Stimulated activated CD4-positive, alpha-beta T cell treated with anti-CD3 and anti-CD28 coated beads, Interleukin-4, amount 100 ng/mL, for 24 hours (primary cell): Measurements from ENCODE around the gene XXYLT1.
"Not testable (repeated sequence)": the region's sequence is repeated elsewhere in the genome, so short reads cannot be mapped to it uniquely, and the experiment has no call there.

ENCODE experiments used
- DNase-seq: peaks from one replicate; pipeline ENCODE4 v3.0.0-alpha.2; 2020

XXYLT1 gene

GRCh38 chr3:195057716-195058115 is 213.2 kb downstream of the XXYLT1 start:
- DNase-seq = no peak

GRCh38 chr3:195056506-195056905 is 214.5 kb downstream of the XXYLT1 start:
- DNase-seq = no peak

- DNase-seq = no peak
These were observed 216.6 kb downstream of the XXYLT1 start for GRCh38 chr3:195054311-195054710.

GRCh38 chr3:195052939-195053338 is 218.0 kb downstream of the XXYLT1 start:
- DNase-seq = no peak

DNA sequence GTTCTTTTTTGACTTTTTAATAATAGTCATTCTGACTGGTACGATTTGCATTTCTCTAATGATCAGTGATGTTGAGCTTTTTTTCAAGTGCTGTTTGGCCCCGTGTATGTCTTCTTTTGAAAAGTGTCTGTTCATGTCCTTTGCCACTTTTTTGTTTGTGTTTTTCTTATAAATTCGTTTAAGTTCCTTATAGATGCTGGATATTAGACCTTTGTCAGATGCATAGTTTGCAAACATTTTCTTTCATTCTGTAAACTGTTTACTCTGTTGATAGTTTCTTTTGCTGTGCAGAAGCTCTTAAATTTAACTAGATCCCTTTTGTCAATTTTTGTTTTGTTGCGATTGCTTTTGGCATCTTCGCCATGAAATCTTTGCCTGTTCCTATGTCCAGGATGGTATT is 220.7 kb downstream of the XXYLT1 start:
- not testable (repeated sequence) for DNase-seq

GRCh38 chr3:195048059-195048905 is 222.7 kb downstream of the XXYLT1 start:
- DNase-seq = no peak

DNA sequence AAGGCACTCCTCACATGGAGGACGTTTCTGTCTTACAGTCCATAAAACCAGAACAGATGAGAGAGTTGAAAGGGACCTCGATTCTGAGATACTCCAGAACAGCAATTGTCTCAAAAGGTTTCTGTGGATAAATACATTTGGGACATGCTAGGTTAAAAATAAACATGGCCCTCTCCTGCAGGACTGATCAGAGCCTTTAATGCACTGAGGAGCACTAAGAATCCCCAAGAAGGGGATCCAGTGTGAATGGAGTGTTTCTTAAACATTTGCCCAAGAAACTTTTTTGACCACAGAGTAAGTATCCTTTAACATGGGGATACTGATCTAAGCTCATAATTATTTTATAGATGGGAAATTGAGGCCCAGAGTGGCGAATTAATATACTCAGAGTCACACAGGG is 223.4 kb downstream of the XXYLT1 start:
- DNase-seq = no peak

DNA sequence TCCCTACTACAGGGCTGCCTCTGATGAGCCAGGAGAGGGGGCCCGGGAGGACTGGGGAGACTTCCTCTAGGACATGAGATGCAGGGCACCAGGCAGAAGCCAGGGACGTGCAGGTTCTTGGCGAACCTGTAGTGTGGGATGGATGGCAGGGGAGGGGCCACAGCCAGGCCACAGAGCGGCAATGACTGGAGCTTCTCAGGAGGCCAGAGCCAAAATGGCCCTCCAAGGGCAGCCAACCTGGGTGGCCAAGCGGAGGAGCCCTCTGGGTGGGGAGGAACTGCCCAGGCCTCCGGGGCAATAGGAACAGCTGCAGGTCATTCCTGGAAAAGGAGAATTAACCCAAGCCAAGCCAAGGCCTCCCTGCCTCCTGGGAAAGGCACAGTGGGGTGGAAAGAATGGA is 224.5 kb downstream of the XXYLT1 start:
- DNase-seq = no peak

DNA sequence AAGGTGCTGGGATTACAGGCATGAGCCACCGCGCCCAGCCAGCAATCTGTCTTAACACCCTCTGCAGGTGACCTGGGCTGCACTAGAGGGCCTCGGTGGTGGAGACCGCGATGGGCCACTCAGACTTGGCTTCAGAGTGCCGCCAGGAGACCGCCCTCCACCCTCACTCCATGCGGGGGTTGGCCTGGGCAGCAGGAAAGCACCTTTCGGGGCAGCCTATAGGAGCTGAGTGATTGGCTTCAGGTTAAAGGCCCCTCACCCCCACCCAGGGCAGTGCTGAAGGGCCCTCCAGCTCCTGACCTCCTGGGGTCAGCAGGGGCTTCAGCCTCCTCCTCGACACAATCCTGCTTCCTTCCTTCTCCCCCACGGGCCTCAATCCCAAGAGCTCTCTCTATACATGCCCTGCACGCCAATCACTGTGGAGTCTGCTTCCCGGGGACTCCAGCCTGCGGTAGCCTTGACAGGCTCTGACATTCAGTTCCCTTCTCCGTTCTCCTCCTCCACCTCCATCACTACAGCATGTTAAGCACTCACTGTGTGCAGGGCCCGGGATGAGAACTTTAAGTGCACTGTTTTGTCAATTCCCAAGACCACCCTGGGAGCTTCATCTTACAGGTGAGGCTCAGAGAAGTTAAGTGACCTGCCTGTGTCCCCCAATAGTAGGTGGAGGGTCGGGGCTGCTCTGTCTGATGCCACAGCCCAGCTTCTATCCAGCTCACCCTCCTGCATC is 225.3 kb downstream of the XXYLT1 start:
- DNase-seq = no peak

GRCh38 chr3:195044411-195044810 is 226.5 kb downstream of the XXYLT1 start:
- no peak for DNase-seq

DNA sequence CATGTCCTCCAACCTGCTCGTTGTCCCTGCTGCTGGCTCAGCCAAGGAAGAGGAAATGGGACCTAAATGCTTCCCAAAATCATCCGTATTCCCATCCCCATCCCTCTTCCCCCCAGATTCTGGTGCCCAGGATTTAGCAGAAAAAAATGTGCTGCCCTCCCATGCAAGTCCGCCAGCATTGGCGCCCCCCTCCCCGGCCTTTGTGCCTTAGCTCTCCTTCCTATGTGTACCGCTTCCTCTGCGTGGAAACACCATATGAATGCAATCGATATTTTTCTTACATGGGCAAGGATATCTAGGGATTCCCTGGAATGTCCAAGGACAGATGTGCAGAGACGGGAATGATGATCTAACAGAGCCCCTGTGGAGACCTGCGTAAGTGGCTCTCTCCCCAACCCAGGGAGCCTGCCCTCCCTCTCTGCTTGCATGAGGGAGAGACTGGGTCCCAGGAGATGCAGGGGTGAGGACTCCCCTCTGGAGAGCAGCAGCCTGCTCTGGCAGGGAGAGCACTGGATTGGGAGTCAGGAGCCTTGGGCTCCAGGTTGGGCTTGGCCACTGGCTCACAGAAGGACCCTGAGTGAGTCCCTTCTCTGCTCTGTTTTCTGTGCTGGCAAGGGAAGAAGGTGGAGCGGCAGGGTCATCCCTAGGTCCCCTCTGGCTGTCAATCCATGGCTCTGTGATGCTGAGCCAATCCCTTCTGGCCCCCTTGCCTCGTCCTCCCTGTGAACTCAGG is 227.2 kb downstream of the XXYLT1 start:
- DNase-seq = no peak

DNA sequence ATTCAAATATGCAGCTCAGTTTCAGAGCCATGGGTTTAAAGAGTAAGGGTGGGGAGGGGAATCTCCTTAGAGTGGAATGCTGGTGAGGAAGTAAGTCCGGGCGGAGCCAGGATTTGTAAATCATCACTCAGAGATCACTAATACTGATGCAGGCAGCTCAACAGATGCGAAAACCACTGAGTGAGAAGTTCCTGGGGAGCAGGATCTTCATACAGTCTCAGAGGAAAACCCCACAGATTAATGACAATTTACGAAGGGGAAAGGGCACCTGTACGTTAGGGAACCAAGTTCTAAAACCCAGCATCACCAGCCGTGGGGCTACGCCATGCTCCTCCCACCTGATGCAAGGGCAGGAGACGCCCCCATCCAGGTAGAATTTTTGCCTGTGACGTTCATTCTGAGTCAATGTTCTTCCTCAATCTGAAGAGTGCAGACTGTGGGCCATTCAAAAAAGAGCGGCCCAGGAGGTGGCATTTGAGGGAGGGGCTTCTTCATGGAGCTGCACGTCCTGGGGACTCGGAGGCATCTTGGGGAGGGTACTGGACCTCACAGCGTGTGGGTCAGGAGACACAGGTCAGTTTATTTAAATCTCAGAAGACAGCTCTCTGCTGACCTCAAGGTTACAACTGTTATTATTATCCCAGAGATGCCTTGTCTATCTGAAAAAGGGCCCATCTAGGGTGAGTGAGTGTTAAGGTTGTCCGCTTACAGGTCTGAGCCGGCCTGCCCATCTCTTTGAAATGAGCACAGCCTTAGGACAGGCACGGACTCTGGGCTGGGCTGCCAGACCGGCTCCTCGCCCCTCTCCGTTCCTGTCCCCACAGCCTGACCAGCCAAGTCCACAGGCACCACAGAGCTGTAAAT is 228.0 kb downstream of the XXYLT1 start:
- DNase-seq = no peak

DNA sequence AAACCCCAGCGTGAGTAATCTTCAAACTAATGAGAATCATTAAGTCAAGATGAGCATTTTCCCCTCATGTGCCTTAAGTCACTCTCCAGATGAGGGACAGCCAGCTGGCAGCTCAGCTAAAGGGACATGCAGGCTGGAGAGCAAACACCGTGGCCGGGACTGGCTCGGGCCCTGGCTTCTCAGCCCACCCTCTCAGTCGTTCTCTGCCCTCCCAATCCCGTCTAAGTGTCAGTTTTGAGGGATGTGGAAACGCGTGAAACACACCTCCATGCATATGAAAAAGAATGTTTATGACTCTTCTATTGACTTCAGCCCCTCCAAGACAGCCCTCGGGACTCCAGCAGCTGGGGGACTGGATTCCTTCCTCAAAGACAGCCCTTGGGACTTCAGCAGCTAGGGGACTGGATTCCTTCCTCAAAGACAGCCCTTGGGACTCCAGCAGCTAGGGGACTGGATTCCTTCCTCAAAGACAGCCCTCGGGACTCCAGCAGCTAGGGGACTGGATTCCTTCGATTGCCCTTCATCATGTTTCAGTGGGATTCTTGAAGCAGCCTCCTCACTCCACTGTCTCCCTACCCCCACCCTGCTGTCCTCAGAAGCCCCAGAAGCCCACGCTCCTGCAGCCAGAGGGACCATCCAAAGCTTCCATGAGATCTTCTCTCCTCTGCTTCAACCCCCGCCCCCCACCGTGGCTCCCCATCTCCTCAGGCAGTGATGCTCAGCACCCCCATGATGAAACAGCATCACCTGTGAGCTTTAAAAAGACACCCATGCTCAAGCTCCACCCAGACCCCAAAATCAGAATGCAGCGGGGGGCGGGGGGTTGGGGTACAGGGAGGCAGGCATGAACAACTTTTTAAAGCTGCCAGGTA is 228.9 kb downstream of the XXYLT1 start:
- no peak for DNase-seq

DNA sequence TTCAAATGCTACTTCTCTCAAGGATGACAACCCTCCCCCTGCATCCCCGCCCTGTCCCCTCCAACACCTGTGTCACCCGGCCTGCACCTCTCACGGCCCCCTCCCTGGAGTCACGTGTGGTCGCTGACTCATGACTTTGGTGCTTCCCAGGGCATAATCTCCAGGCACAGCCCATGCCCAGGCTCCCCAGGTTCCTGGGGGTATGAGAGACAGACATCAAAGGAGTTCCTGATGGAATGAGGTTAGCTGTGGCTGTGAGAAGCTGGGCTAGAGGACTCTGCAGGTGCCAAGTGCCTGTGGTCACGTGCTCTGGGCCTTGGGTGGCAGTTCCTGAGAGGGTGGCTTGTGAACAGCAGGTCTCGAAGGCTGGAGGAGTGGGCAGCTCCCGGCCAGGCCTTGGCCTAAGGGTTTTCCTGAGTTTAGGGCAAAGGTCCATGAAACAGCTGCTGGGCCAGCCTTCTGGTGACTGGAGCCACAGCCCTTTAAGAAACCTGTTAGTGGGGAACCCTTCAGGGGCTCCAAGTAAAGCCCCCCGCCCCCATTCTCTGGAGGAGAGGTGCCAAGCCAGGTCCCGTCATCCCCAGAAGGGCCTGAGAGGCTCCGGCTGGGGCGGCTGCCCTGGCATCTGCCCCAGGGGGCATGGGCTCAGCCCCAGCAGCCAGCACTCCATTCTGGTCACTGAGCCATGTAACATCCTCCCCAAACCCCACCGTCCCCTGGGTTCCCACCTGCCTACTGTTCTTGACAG is 230.0 kb downstream of the XXYLT1 start:
- no peak for DNase-seq

GRCh38 chr3:195040094-195040493 is 230.9 kb downstream of the XXYLT1 start:
- DNase-seq = no peak

GRCh38 chr3:195039180-195039843 is 231.6 kb downstream of the XXYLT1 start:
- no peak for DNase-seq

GRCh38 chr3:195038161-195038560 is 232.8 kb downstream of the XXYLT1 start:
- no peak for DNase-seq

GRCh38 chr3:195037586-195037985 is 233.4 kb downstream of the XXYLT1 start:
- DNase-seq = not testable (repeated sequence)

DNA sequence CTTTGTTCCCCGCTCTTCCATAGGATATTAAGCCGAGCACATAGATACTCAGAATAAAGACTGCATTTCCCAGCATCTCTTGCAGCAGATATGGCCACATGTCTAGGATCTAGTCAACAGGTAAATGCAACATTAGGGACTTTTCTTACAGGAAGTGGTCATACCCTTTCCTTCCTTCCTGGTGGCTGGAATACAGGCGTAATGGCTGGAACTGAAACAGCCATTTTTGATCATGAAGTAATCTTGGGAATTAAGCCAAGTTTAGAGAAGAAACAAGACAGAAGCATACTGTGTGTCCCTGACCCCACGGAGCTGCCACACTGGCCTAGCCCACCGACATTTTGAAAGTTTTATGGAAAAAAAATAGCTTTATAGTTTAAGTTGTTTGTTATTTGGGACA is 234.0 kb downstream of the XXYLT1 start:
- DNase-seq = no peak

DNA sequence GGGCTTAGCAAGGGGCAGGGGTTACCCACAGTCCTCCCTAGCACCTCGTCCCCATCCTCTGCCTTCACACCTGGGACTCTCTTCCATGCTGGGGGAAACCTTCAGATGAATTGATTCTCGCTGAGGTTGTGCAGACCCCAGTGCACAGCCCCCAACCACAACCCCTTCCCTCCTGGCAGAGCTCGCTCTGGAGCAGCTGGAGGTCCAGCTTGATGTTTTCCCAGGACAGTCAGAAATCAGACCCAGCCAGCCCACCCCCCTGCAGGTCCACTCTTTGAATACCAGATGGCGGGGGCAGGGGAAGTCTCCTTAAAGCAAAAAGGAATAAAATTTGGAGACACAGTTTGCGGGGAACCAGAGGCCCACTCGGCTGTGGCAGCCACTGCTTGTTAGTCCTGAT is 234.4 kb downstream of the XXYLT1 start:
- DNase-seq = no peak
